Activated CD4-positive, CD25-positive, alpha-beta regulatory T cell treated with anti-CD3 and anti-CD28 coated beads, Interleukin-2, amount 50 U/mL, for 16 hours (primary cell): ENCODE data around the gene AMY1C.
"Not testable (repeated sequence)": the region's sequence is repeated elsewhere in the genome, so short reads cannot be mapped to it uniquely, and the experiment has no call there.

Experiments used
- DNase-seq: peaks from one replicate; pipeline ENCODE4 v3.0.0-alpha.2; 2020; ENCODE audit warnings: low read depth, low spot score

The AMY1C gene

GRCh38 chr1:103749598-103749997, at the start of gene AMY1C:
TSS of gene AMY1C (plus strand) at chr1:103749898. CDS start at chr1:103750470, 572 bp downstream.
- DNase-seq, result not testable (repeated sequence)

DNA sequence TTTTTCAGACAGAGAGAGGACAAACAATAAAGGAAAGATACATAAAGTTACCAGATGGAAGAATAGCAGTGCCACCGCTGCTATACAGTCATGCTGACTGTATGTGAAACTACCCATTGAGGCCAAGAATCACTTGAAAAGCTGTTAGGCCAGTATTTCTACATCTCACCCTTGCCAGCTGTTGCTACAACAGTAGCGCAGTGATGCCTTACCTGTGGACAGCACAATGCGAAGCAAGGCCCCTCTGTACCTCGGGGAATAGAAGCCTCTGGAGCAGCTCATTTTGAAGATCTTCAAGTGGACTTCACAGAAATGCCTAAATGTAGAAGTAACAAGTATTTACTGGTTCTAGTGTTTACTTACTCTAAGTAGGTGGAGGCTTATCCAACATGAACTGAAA, 49.0 kb upstream of the AMY1C start:
- not testable (repeated sequence) for DNase-seq

DNA sequence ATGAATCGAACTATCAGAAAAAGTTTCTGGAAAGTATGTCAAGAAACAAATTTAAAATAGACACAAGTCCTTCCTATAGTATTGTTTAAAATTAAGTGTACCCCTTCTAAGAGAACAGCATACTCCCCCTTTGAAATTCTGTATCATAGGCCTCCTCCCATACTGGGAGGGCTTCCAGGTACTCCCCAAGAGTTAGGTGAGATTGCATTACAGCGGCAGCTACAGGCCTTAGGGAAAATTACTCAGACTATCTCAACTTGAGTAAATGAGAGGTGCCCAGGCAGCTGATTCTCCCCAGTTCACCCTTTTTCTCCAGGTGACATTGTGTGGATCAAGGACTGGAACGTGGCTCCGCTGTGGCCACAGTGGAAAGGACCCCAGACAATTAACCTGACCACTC, 48.4 kb upstream of the AMY1C start:
- DNase-seq, result not testable (repeated sequence)

DNA sequence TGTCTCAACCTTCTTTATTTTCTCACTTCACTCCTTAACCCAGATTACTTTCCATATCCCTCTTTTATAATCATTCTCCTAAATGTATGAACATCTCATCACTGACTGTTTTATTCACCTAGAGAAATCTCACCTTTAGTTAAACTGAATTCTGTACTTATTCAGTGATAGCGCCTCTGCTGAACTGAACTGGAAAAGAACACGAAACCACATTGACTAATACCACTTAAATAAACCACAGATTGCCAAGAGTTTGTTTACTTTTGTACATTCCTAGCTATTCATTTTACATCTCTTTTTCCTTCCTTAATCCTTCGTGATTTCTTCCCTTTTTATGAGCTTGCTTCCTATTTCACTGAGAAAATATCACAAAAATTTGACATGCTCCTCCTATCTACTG, 42.0 kb upstream of the AMY1C start:
- not testable (repeated sequence) for DNase-seq

DNA sequence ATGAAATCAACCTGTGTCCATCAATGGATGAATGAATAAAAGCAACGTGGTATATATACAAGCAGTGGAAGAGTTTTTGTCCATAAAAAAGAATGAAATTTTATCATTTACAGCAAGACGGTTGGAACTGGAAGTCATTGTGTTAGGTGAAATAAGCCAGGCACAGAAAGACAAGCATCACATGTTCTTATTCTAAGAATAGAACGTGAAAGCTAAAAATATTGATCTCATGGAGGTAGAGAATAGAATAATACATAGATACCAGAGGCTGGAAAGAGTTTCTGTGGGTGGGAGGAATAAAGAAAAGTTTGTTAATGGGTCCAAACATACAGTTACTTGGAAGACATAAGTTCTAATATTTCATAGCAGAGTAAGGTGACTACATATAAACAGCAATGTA, 39.3 kb upstream of the AMY1C start:
- DNase-seq, result not testable (repeated sequence)

DNA sequence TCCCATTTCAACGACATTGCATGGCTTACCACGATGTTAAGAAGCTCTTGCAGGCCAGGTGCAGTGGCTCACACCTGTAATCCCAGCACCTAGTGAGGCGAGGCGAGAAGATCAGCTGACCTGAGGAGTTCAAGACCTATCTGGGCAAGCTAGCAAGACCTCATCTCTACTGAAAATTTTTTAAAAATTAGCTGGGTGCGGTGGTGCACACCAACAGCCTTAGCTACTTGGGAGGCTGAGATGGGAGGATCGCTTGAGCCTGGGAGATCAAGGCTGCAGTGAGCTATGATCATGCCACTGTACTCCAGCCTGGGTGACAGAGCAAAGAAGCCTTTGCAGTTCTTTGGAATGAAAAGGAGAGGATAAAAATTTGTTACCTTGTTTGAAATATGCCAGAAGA, 32.3 kb upstream of the AMY1C start:
- not testable (repeated sequence) for DNase-seq

DNA sequence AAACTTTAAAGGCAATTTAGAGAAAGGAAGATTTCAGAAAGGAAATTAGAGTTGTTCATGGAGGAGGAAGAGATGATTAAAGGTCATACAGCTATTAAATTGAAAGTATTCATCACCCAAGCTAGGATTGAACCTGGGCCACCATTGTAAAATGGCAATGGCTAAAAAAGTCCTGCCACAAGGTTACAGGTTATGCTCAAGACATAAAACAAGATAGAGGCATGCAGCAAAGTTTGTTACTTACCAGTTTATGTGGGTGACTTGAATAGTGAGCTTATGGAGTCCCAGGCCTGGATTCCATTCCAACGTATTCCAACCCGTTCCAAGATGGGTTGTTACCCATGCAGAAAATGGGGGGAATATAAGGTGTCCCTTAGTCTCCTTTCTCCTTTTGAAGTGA, 28.2 kb upstream of the AMY1C start:
- DNase-seq, result not testable (repeated sequence)

- not testable (repeated sequence) for DNase-seq
These were observed 14.4 kb upstream of the AMY1C start for GRCh38 chr1:103735334-103735733.

DNA sequence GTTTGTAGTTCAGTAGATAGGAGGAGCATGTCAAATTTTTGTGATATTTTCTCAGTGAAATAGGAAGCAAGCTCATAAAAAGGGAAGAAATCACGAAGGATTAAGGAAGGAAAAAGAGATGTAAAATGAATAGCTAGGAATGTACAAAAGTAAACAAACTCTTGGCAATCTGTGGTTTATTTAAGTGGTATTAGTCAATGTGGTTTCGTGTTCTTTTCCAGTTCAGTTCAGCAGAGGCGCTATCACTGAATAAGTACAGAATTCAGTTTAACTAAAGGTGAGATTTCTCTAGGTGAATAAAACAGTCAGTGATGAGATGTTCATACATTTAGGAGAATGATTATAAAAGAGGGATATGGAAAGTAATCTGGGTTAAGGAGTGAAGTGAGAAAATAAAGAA, 11.7 kb upstream of the AMY1C start:
- not testable (repeated sequence) for DNase-seq

DNA sequence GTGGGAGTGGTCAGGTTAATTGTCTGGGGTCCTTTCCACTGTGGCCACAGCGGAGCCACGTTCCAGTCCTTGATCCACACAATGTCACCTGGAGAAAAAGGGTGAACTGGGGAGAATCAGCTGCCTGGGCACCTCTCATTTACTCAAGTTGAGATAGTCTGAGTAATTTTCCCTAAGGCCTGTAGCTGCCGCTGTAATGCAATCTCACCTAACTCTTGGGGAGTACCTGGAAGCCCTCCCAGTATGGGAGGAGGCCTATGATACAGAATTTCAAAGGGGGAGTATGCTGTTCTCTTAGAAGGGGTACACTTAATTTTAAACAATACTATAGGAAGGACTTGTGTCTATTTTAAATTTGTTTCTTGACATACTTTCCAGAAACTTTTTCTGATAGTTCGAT, 5.2 kb upstream of the AMY1C start:
- DNase-seq, result not testable (repeated sequence)

DNA sequence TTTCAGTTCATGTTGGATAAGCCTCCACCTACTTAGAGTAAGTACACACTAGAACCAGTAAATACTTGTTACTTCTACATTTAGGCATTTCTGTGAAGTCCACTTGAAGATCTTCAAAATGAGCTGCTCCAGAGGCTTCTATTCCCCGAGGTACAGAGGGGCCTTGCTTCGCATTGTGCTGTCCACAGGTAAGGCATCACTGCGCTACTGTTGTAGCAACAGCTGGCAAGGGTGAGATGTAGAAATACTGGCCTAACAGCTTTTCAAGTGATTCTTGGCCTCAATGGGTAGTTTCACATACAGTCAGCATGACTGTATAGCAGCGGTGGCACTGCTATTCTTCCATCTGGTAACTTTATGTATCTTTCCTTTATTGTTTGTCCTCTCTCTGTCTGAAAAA, 4.7 kb upstream of the AMY1C start:
- not testable (repeated sequence) for DNase-seq

- DNase-seq, result not testable (repeated sequence)
These were observed 1.4 kb upstream of the AMY1C start for GRCh38 chr1:103748273-103748672.

- DNase-seq, result no peak
These were observed 12.2 kb downstream of the AMY1C start for GRCh38 chr1:103761896-103762295.

DNA sequence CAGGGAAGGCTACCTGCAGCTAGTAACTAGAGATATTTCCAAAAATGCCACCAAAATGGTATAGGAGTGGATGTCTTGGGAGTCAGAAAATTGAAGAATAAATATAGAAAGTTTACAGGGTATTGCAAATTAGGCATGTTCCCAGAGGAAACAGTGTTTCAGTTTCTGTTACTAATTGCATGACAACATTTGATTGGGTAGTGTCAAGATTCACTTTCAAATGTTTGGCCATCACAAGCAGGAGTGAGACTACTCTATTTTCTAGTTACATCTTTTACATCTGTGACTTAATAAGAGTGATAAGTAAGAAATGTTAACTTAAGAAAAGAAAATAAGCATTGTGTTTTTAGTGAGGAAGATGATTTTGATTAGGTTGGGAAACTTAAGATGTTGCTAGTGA, 30.2 kb downstream of the AMY1C start:
- DNase-seq, result no peak

DNA sequence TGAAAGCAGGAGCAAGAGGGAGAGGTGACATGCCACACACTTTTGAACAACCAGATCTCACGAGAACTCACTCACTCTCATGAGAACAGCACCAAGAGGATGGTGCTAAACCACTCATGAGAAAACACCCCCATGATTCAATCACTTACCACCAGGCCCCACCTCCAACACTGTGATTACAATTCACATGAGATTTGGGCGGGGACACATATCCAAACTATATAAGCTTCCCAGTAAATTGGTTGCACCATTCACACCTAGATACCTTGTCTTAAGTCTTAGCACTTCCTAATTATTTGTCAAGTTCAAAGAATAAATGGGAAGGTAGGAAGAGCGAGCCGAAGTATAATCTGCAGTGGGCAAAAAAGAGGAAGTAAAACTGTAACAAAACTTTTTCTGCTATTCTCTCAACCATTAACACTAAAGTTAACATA, 34.3 kb downstream of the AMY1C start:
- no peak for DNase-seq

- DNase-seq, result no peak
These were observed 38.7 kb downstream of the AMY1C start for GRCh38 chr1:103788377-103788776.

DNA sequence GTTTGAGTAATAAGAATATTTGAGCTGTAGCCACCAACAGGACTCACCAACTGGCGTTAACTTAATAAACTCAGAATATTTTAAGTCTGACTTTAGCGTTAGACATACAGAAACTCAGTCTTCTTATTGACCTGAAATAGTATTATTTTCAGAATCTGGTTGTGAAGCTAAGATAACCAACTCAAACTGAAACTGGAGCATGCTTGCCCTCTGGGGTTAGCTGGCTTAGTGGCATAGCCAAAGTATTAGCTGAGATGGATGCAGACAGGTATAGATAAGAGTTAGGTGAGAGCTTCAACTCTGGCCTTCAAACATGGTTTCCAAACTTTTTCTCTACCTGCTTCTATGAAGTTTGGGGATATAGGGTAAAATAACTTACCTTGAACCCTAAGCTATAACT, 40.5 kb downstream of the AMY1C start:
- no peak for DNase-seq
